Measurements from ENCODE around the gene PTCH2.

GRCh38 chr1:44787506-44787905, 55.5 kb downstream of the PTCH2 start:
- TF ChIP-seq, protein P1, sequence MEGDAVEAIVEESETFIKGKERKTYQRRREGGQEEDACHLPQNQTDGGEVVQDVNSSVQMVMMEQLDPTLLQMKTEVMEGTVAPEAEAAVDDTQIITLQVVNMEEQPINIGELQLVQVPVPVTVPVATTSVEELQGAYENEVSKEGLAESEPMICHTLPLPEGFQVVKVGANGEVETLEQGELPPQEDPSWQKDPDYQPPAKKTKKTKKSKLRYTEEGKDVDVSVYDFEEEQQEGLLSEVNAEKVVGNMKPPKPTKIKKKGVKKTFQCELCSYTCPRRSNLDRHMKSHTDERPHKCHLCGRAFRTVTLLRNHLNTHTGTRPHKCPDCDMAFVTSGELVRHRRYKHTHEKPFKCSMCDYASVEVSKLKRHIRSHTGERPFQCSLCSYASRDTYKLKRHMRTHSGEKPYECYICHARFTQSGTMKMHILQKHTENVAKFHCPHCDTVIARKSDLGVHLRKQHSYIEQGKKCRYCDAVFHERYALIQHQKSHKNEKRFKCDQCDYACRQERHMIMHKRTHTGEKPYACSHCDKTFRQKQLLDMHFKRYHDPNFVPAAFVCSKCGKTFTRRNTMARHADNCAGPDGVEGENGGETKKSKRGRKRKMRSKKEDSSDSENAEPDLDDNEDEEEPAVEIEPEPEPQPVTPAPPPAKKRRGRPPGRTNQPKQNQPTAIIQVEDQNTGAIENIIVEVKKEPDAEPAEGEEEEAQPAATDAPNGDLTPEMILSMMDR (IDR thresholded peaks at IDR 0.05), result no peak
- TF ChIP-seq POLR2A (IDR thresholded peaks at IDR 0.05), result no peak
